Liver (tissue), 3 donors: ENCODE data around the gene ZNFX1.

Experiments used
- EGR1 ChIP-seq, 2 donors: IDR thresholded peaks; 2 replicates each; pipeline ENCODE4 v1.6.1; 2016 to 2018; ENCODE audit warnings: antibody characterized with exemption in 2 of 2, low read depth in 2 of 2
- RAD21 ChIP-seq, 2 donors: IDR thresholded peaks; 2 replicates each; pipeline ENCODE4 v1.6.1; 2016; ENCODE audit warnings: antibody characterized with exemption in 2 of 2, mild to moderate bottlenecking in 2 of 2
- RXRA ChIP-seq, 2 donors: IDR thresholded peaks; 2 replicates each; pipeline ENCODE4 v1.6.1; 2017 to 2018; ENCODE audit warnings: antibody characterized with exemption in 2 of 2, mild to moderate bottlenecking in 1 of 2
- TF ChIP-seq, protein P1 (sequence below): IDR thresholded peaks from 2 replicates; pipeline ENCODE4 v1.6.1; 2016; ENCODE audit warnings: antibody characterized with exemption
- TF ChIP-seq, protein P2 (sequence below): IDR thresholded peaks from 2 replicates; pipeline ENCODE4 v1.6.1; 2016; ENCODE audit warnings: antibody characterized with exemption, mild to moderate bottlenecking
- TF ChIP-seq, protein P3 (sequence below): fragments of 150-350 bp; IDR thresholded peaks from 2 replicates; pipeline ENCODE4 v1.5.1; 2017; ENCODE audit warnings: improper control_type of control experiment, low read depth, low read length; ENCODE audit not compliant: missing input control
- donor health status: healthy.
- donor health status: healthy.

DNA sequence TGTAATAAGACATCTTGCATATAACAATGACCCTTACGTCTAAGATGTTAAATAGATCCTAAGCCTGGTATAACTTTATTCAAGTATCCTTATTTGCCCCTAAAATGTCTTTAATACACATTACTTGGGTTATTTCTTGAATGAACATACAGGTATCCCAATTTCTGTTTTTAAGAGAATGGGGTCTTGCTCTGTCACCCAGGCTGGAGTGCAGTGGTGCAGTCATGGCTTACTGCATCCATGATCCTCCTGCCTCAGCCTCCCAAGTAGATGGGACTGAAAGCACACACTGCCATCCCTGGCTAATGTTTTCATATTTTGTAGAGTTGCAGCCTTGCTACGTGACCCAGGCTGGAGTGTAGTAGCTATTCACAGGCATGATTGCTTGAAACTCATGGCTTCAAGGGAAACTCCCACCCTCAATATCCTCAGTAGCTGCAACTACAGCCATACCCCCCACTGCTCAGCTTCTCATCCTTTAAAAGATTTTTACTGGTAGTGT, 10.4 kb upstream of the ZNFX1 start:
- TF ChIP-seq, protein P1, sequence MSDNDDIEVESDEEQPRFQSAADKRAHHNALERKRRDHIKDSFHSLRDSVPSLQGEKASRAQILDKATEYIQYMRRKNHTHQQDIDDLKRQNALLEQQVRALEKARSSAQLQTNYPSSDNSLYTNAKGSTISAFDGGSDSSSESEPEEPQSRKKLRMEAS: no peak
- no peak for TF ChIP-seq RXRA (IDR thresholded peaks at IDR 0.05)
- TF ChIP-seq RAD21 (IDR thresholded peaks at IDR 0.05): no peak
- TF ChIP-seq, protein P2, sequence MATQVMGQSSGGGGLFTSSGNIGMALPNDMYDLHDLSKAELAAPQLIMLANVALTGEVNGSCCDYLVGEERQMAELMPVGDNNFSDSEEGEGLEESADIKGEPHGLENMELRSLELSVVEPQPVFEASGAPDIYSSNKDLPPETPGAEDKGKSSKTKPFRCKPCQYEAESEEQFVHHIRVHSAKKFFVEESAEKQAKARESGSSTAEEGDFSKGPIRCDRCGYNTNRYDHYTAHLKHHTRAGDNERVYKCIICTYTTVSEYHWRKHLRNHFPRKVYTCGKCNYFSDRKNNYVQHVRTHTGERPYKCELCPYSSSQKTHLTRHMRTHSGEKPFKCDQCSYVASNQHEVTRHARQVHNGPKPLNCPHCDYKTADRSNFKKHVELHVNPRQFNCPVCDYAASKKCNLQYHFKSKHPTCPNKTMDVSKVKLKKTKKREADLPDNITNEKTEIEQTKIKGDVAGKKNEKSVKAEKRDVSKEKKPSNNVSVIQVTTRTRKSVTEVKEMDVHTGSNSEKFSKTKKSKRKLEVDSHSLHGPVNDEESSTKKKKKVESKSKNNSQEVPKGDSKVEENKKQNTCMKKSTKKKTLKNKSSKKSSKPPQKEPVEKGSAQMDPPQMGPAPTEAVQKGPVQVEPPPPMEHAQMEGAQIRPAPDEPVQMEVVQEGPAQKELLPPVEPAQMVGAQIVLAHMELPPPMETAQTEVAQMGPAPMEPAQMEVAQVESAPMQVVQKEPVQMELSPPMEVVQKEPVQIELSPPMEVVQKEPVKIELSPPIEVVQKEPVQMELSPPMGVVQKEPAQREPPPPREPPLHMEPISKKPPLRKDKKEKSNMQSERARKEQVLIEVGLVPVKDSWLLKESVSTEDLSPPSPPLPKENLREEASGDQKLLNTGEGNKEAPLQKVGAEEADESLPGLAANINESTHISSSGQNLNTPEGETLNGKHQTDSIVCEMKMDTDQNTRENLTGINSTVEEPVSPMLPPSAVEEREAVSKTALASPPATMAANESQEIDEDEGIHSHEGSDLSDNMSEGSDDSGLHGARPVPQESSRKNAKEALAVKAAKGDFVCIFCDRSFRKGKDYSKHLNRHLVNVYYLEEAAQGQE: no peak
- TF ChIP-seq, protein P3, sequence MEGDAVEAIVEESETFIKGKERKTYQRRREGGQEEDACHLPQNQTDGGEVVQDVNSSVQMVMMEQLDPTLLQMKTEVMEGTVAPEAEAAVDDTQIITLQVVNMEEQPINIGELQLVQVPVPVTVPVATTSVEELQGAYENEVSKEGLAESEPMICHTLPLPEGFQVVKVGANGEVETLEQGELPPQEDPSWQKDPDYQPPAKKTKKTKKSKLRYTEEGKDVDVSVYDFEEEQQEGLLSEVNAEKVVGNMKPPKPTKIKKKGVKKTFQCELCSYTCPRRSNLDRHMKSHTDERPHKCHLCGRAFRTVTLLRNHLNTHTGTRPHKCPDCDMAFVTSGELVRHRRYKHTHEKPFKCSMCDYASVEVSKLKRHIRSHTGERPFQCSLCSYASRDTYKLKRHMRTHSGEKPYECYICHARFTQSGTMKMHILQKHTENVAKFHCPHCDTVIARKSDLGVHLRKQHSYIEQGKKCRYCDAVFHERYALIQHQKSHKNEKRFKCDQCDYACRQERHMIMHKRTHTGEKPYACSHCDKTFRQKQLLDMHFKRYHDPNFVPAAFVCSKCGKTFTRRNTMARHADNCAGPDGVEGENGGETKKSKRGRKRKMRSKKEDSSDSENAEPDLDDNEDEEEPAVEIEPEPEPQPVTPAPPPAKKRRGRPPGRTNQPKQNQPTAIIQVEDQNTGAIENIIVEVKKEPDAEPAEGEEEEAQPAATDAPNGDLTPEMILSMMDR: no peak
- no peak for TF ChIP-seq EGR1 (IDR thresholded peaks at IDR 0.05; ENCODE audit: low read depth in 2 of 2)
